K562 (cell line): ENCODE measurements around the gene KIAA0319L. TPM values are rescaled to one million over a fixed set of nuclear protein-coding genes. Genes with fewer than 3 reads are reported as not detected.

Experiments
- CBX2 ChIP-seq: fragments of 200-600 bp; sonication (generic); IDR thresholded peaks from one replicate; pipeline ENCODE4 v1.6.1; 2012; ENCODE audit warnings: mild to moderate bottlenecking, low read length, inconsistent platforms; ENCODE audit not compliant: insufficient read depth, poor library complexity, severe bottlenecking
- GTF2E2 ChIP-seq: fragments of 200-800 bp; sonication (Bioruptor generic); IDR thresholded peaks from 2 replicates; pipeline ENCODE4 v1.6.1; 2016; ENCODE audit warnings: missing genetic modification characterization, missing compliant biosample characterization
- PTTG1 ChIP-seq: fragments of 450-650 bp; IDR thresholded peaks from 2 replicates; pipeline ENCODE4 v1.6.1; 2016; ENCODE audit warnings: low read depth, mild to moderate bottlenecking, missing genetic modification characterization, missing compliant biosample characterization
- TBL1XR1 ChIP-seq, 2 experiments: IDR thresholded peaks; 2 replicates each; pipeline ENCODE4 v1.6.1; 2012; ENCODE audit warnings: improper control_type of control experiment in 2 of 2, low read length in 2 of 2, mild to moderate bottlenecking in 1 of 2
- TEAD2 ChIP-seq: fragments of 450-650 bp; IDR thresholded peaks from 2 replicates; pipeline ENCODE4 v1.6.1; 2016; ENCODE audit warnings: missing genetic modification characterization, control low read depth, missing compliant biosample characterization
- polyA plus RNA-seq, 8 experiments: library from polyadenylated mRNA; depleted of rRNA in 4 of 8; stranded (reverse) in 5 of 8; unstranded in 3 of 8; fragments of >200 nt; fragmentation: Nextera tagmentation in 2 of 8; fragmentation: Illumina TruSeq in 1 of 8; extraction: Ambion mirVana in 2 of 8; extraction: Trizol in 1 of 8; gene quantifications; 2 replicates each; pipeline versions ENCODE4 v1.2.1 to v1.2.3, GENCODE V29; 2011 to 2014; ENCODE audit warnings: inconsistent platforms in 1 of 8, missing spikeins in 1 of 8
- total RNA-seq, 7 experiments: library from RNA; depleted of rRNA in 6 of 7; stranded (reverse); fragments of >200 nt in 6 of 7; fragmentation: Illumina TruSeq in 2 of 7; extraction: Trizol in 2 of 7; gene quantifications; 2 replicates each; pipeline versions ENCODE4 v1.2.1 to v1.2.3, GENCODE V29; 2011 to 2021; ENCODE audit warnings: low replicate concordance in 1 of 7
- TF ChIP-seq, protein P1 (sequence below): fragments of 450-650 bp; IDR thresholded peaks from 2 replicates; pipeline ENCODE4 v1.6.1; 2016; ENCODE audit warnings: mild to moderate bottlenecking, moderate library complexity
- TF ChIP-seq, protein P2 (sequence below): fragments of 450-650 bp; IDR thresholded peaks from 2 replicates; pipeline ENCODE4 v1.6.1; 2014; ENCODE audit warnings: low read depth, mild to moderate bottlenecking, moderate library complexity, borderline replicate concordance
- TF ChIP-seq, protein P3 (sequence below): fragments of 250-450 bp; sonication (Bioruptor Pico); IDR thresholded peaks from 2 replicates; pipeline ENCODE4 v1.8.0; 2021; ENCODE audit warnings: borderline replicate concordance, mild to moderate bottlenecking, moderate library complexity; ENCODE audit not compliant: poor library complexity, severe bottlenecking

The KIAA0319L gene
- total and polyA plus RNA-seq, 9 of the 15 experiments (the other 6 are each of a cell fraction or from before 2014, with no cell fraction given) = 2.4 to 51.7 (median 27.4) TPM

DNA sequence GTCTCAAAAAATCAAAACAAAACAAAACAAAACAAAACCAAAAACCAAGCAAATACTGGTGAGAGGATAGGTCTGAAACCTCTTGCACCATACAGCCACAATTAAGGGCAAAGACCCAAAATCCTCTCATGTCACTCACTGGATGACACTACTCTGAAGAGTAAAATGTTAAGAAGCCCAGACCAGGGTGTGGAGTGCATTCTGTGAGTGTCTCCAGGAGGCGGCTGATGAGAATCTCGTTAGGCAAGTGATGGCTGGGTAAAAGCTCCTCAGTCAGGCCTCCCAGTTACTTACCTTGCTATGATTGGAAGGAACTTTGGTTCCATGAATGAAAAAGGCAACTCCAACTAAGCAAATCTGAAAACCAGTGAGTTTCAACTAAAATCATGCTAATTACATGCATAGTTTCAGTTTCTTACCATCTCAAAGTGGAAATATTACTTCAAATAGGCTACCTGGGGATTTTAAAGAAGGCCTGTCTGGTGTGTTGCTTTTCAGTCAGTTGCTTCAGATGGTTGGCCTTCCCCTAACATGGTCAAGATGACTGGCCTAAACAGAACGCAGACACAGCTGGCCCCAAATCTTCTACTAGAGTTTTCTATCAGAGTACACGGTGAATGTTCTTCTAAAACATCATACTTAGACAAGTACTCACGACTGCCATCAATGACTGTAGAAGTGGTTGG lies 95.1 kb downstream of the KIAA0319L start (continued):
- TF ChIP-seq, protein P1, sequence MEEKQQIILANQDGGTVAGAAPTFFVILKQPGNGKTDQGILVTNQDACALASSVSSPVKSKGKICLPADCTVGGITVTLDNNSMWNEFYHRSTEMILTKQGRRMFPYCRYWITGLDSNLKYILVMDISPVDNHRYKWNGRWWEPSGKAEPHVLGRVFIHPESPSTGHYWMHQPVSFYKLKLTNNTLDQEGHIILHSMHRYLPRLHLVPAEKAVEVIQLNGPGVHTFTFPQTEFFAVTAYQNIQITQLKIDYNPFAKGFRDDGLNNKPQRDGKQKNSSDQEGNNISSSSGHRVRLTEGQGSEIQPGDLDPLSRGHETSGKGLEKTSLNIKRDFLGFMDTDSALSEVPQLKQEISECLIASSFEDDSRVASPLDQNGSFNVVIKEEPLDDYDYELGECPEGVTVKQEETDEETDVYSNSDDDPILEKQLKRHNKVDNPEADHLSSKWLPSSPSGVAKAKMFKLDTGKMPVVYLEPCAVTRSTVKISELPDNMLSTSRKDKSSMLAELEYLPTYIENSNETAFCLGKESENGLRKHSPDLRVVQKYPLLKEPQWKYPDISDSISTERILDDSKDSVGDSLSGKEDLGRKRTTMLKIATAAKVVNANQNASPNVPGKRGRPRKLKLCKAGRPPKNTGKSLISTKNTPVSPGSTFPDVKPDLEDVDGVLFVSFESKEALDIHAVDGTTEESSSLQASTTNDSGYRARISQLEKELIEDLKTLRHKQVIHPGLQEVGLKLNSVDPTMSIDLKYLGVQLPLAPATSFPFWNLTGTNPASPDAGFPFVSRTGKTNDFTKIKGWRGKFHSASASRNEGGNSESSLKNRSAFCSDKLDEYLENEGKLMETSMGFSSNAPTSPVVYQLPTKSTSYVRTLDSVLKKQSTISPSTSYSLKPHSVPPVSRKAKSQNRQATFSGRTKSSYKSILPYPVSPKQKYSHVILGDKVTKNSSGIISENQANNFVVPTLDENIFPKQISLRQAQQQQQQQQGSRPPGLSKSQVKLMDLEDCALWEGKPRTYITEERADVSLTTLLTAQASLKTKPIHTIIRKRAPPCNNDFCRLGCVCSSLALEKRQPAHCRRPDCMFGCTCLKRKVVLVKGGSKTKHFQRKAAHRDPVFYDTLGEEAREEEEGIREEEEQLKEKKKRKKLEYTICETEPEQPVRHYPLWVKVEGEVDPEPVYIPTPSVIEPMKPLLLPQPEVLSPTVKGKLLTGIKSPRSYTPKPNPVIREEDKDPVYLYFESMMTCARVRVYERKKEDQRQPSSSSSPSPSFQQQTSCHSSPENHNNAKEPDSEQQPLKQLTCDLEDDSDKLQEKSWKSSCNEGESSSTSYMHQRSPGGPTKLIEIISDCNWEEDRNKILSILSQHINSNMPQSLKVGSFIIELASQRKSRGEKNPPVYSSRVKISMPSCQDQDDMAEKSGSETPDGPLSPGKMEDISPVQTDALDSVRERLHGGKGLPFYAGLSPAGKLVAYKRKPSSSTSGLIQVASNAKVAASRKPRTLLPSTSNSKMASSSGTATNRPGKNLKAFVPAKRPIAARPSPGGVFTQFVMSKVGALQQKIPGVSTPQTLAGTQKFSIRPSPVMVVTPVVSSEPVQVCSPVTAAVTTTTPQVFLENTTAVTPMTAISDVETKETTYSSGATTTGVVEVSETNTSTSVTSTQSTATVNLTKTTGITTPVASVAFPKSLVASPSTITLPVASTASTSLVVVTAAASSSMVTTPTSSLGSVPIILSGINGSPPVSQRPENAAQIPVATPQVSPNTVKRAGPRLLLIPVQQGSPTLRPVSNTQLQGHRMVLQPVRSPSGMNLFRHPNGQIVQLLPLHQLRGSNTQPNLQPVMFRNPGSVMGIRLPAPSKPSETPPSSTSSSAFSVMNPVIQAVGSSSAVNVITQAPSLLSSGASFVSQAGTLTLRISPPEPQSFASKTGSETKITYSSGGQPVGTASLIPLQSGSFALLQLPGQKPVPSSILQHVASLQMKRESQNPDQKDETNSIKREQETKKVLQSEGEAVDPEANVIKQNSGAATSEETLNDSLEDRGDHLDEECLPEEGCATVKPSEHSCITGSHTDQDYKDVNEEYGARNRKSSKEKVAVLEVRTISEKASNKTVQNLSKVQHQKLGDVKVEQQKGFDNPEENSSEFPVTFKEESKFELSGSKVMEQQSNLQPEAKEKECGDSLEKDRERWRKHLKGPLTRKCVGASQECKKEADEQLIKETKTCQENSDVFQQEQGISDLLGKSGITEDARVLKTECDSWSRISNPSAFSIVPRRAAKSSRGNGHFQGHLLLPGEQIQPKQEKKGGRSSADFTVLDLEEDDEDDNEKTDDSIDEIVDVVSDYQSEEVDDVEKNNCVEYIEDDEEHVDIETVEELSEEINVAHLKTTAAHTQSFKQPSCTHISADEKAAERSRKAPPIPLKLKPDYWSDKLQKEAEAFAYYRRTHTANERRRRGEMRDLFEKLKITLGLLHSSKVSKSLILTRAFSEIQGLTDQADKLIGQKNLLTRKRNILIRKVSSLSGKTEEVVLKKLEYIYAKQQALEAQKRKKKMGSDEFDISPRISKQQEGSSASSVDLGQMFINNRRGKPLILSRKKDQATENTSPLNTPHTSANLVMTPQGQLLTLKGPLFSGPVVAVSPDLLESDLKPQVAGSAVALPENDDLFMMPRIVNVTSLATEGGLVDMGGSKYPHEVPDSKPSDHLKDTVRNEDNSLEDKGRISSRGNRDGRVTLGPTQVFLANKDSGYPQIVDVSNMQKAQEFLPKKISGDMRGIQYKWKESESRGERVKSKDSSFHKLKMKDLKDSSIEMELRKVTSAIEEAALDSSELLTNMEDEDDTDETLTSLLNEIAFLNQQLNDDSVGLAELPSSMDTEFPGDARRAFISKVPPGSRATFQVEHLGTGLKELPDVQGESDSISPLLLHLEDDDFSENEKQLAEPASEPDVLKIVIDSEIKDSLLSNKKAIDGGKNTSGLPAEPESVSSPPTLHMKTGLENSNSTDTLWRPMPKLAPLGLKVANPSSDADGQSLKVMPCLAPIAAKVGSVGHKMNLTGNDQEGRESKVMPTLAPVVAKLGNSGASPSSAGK = no peak
- TF ChIP-seq, protein P2, sequence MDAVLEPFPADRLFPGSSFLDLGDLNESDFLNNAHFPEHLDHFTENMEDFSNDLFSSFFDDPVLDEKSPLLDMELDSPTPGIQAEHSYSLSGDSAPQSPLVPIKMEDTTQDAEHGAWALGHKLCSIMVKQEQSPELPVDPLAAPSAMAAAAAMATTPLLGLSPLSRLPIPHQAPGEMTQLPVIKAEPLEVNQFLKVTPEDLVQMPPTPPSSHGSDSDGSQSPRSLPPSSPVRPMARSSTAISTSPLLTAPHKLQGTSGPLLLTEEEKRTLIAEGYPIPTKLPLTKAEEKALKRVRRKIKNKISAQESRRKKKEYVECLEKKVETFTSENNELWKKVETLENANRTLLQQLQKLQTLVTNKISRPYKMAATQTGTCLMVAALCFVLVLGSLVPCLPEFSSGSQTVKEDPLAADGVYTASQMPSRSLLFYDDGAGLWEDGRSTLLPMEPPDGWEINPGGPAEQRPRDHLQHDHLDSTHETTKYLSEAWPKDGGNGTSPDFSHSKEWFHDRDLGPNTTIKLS = no peak
- TF ChIP-seq, protein P3, sequence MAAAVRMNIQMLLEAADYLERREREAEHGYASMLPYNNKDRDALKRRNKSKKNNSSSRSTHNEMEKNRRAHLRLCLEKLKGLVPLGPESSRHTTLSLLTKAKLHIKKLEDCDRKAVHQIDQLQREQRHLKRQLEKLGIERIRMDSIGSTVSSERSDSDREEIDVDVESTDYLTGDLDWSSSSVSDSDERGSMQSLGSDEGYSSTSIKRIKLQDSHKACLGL (CRISPR knock-in tag) = no peak
- no peak for TF ChIP-seq CBX2
- TF ChIP-seq PTTG1 = no peak
- no peak for TF ChIP-seq TEAD2 (tag)
- no peak for TF ChIP-seq TBL1XR1 (IDR thresholded peaks at IDR 0.05; ENCODE audit: low read length in 2 of 2)
- TF ChIP-seq GTF2E2 (tag) = no peak
